NCI-H2171 (cell line): ENCODE measurements around the gene CIROP.
"Not testable (repeated sequence)": the region's sequence is repeated elsewhere in the genome, so short reads cannot be mapped to it uniquely, and the experiment has no call there.

ENCODE experiments used
- DNase-seq: peaks from one replicate; lab custom pipeline; 2025; lab: John Stamatoyannopoulos, UW

The CIROP gene

GRCh38 chr14:23113431-23114119 lies 8.8 kb upstream of the CIROP start:
- no peak for DNase-seq

- no peak for DNase-seq
These were observed 7.8 kb upstream of the CIROP start for GRCh38 chr14:23112359-23113178.

GRCh38 chr14:23110579-23111365 lies 6.0 kb upstream of the CIROP start:
- DNase-seq, result no peak

- no peak for DNase-seq
These were observed 5.0 kb upstream of the CIROP start for GRCh38 chr14:23109769-23110168.

- not testable (repeated sequence) for DNase-seq
These were observed 3.4 kb upstream of the CIROP start for GRCh38 chr14:23108169-23108568.

GRCh38 chr14:23107620-23108019 lies 2.8 kb upstream of the CIROP start:
- not testable (repeated sequence) for DNase-seq

GRCh38 chr14:23106747-23107045 lies 1.9 kb upstream of the CIROP start:
- DNase-seq, result no peak

- DNase-seq, result no peak
These were observed 597 bp upstream of the CIROP start for GRCh38 chr14:23105348-23105824.

- no peak for DNase-seq
These were observed 659 bp downstream of the CIROP start for GRCh38 chr14:23104070-23104590.

GRCh38 chr14:23103581-23103980 lies 1.2 kb downstream of the CIROP start:
- DNase-seq, result no peak

GRCh38 chr14:23102801-23103200 lies 2.0 kb downstream of the CIROP start:
- DNase-seq, result no peak

- no peak for DNase-seq
These were observed 2.7 kb downstream of the CIROP start for GRCh38 chr14:23101986-23102625.

- no peak for DNase-seq
These were observed 3.4 kb downstream of the CIROP start for GRCh38 chr14:23101213-23101970.

GRCh38 chr14:23099212-23099861 lies 5.5 kb downstream of the CIROP start:
- no peak for DNase-seq

- DNase-seq, result no peak
These were observed 7.0 kb downstream of the CIROP start for GRCh38 chr14:23097786-23098185.

GRCh38 chr14:23095196-23096108 lies 9.3 kb downstream of the CIROP start, which contains the start of gene C14orf119:
TSS of gene C14orf119 (plus strand) at chr14:23095505. CDS start at chr14:23097659, 2,154 bp downstream.
- no peak for DNase-seq

- DNase-seq, result no peak
These were observed 10.1 kb downstream of the CIROP start, which contains the start of gene ACIN1 for GRCh38 chr14:23094666-23095195. TSS of gene ACIN1 (minus strand) at chr14:23095136. CDS start at chr14:23095112, 24 bp downstream.

GRCh38 chr14:23093991-23094665 lies 10.7 kb downstream of the CIROP start:
- DNase-seq, result no peak
